Hematopoietic multipotent progenitor cell treated with erythropoietin and hydrocortisone succinate and interleukin-3 and kit ligand, for 17 days (in vitro differentiated cells): Measurements from ENCODE around the gene RPS8.
A peak's percentile ranks its signal among the peaks of the same experiment; 100 is the strongest.
"Not testable (repeated sequence)": the region's sequence is repeated elsewhere in the genome, so short reads cannot be mapped to it uniquely, and the experiment has no call there.

Experiments
- DNase-seq: peaks from one replicate; pipeline ENCODE4 v3.0.0-alpha.2; 2015; ENCODE audit warnings: low spot score

The RPS8 gene

DNA sequence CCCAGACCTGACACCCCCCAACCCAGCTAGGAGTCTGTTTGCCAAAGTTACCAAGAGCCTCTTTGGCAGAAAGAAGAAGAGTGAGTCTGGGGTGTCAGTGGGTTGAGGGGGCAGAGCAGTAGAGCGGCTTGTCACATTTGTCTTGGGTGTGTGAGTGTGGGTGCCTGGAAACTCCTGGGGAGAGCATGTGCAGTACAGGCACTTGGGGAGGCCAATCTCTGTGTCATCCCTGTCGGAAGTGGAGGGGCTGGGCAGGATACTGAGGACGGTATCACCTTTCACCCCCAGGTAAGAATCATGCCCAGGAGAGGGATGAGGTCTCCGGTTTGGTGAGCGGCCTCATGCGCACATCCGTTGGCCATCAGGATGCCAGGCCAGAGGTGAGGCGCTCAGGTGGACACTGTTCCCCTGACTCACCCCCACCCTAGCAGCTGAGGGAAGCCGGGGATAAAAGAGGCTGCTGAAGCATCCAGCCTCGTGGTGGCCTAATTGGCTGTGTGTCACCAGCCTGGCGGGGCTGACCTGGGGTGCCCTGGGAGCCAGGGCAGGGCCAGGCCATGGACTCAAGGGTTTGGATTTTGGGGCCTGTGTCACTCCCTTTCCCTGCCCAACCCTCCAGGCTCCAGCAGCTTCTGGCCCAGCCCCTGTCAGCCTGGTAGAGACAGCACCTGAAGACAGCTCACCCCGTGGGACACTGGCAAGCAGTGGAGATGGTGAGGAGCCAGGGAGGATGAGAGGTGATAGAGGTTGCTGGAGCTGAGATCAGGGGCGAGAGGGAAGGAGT lies 28.2 kb downstream of the RPS8 start:
- DNase-seq: no peak

- DNase-seq: no peak
These were observed 30.1 kb downstream of the RPS8 start for GRCh38 chr1:44805311-44806024.

DNA sequence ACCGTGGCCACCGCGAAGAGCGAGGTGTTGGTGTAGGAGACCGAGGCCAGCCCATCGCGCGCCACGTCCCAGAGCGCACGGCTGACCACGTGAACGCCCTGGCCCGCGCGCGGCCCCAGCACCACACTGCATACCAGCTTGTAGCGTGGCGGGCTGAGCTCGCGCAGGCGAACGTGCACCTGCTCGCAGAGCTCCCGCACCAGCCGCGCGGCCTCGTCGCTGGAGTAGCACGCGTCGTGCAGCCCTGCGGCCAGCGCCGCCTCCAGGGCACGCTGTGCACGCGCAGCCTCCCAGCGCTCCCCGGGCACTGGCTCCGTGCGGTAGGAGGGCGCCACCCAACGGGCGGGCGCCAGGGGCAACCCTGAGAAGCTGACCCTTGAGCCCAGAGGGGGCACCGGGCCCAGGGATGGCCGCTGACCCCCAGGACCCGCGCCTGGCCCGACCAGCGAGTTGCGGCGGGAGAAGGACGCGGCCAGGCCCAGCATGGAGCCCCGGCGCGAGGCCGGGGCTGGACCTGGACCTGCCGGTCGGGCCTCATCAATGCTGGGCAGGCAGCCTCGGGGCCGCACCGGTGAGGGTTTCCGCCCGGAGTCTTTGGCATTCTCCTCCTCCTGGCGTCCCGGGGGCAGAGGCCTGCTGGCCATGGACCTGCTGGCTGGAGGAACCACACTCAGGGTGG lies 30.8 kb downstream of the RPS8 start:
- DNase-seq: no peak

GRCh38 chr1:44806704-44807363 lies 31.5 kb downstream of the RPS8 start, which contains the start of gene DYNLT4:
DYNLT4 (minus strand) TSS chr1:44807351; CDS start chr1:44806668, 683 bp downstream.
- no peak for DNase-seq

GRCh38 chr1:44807364-44808062 lies 32.2 kb downstream of the RPS8 start:
- peak; percentile 90 for DNase-seq

- peak; percentile 86 for DNase-seq
These were observed 33.0 kb downstream of the RPS8 start, which contains the start of gene BTBD19 for GRCh38 chr1:44808063-44808937. BTBD19 (plus strand) TSS chr1:44808523; CDS start chr1:44808821, 298 bp downstream.

DNA sequence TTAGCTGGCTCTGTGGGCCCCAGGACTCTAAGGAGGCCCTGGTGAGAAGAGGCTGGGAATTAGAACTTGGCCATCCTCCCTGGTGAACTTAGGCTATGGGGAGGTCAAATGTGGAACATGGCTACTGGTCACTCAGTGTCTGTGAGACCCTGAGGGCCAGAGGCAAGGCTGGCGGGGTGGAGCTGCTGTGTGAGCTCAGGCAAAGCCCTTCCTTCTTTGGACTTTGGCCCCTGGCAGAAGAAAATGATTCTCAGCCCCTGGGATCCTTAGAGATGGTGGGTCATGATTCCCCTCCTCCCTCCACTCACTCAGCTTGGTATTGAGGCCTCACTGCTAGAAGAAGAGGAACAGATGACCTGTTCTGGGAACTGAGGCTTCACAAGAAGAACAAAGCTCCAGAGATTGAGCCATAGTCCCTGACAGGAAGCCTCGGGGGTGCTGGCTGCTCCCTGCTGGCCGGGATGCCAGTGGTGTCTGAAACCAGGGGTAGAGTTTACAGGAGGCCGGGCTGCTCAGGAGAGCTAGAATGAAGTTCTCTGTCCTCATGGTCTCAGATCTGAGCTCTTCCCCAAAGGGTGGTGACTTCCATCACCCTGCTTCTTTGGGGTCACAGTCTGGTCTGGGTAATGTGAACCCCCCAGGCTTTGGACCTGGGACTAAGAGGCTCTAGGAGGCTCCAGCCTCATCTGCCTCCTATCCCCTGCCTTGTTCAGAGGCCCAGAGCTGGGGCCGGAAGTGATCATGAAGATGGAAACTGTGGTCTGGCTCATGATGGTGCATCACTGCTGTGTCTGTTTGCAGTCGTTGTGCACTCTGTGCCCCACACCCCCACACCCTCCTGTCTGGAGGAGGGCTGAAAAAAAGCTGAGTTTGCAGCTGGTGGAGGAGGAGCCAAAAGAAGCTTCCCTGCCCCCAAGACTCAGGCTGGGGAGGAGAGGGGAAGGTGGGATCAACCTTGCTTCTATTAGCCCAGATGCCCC lies 33.9 kb downstream of the RPS8 start:
- peak; percentile 41 for DNase-seq

DNA sequence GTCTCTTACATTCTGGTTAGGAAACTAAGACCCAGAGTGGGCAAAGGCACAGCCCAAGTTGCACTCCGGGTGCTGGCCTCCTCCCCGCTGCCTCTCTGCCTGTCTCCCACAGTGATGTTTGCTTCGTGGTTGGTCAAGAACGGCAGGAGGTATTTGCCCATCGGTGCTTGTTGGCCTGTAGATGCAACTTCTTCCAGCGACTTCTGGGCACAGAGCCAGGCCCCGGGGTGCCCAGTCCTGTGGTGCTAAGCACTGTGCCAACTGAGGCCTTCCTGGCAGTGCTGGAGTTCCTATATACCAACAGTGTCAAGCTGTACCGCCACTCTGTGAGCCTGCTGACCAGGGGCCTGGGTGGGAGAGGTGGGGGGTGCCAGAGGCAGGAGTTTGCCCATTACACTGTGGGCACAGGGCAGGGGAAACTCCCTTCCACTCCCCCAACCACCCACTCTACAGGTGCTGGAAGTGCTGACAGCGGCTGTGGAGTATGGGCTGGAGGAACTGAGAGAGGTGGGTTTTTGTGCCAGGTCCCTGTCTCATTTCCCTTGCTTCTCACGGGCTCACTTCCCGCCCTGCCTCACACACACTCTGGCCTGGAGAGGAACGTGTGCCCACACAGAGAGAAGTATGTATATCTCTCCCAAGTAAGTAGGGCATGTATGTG lies 34.9 kb downstream of the RPS8 start:
- DNase-seq: peak; percentile 66

DNA sequence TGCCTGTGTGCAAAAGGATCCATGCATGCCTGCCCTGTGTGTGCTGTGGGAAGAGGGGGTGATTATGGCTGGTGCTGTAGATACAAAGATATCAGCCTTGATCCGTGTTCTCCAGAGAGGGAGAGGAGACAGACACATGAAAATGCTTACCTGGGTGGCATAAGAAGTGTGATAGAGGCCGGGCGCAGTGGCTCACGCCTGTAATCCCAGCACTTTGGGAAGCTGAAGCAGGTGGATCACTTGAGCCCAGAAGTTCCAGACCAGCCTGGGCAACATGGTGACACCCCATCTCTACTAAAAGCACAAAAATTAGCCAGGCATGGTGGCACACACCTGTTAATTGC lies 35.4 kb downstream of the RPS8 start:
- DNase-seq: not testable (repeated sequence)

DNA sequence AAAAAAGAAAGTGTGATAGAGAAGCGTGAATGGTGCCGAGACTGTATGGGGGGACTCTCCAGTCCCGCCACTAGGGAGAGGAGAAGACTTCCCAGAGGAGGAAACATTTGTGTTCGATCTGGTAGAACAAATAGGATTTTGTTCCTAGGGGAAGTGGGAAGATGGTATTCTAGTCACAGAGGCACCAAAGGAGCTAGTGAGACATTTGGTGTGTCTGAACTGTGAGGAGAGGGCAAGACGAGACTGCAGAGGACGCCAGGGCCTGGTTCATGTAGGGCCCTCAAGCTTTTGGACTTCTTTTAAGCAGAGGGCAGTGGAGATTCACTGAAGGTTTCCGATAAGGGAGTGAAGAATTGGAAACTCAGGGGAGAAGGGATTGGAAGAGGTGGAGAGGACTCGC lies 35.9 kb downstream of the RPS8 start:
- DNase-seq: no peak

GRCh38 chr1:44812822-44813543 lies 37.6 kb downstream of the RPS8 start:
- no peak for DNase-seq

DNA sequence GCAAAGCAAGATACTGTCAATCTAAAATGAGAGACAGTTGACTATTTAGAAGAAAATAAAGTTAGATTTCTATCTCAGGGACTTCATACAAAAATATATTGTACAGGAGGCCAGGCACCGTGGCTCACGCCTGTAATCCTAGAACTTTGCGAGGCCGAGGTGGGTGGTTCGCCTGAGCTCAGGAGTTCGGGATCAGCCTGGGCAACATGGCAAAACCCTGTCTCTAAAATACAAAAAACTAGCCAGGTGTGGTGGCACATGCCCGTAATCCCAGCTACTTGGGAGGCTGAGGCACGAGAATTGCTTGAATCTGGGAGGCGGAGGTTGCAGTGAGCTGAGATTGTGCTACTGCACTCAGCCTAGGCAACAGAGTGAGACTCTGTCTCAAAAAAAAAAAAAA lies 40.6 kb downstream of the RPS8 start:
- DNase-seq: not testable (repeated sequence)

- DNase-seq: no peak
These were observed 42.0 kb downstream of the RPS8 start for GRCh38 chr1:44817307-44817706.

GRCh38 chr1:44817771-44818495 lies 42.6 kb downstream of the RPS8 start:
- no peak for DNase-seq

DNA sequence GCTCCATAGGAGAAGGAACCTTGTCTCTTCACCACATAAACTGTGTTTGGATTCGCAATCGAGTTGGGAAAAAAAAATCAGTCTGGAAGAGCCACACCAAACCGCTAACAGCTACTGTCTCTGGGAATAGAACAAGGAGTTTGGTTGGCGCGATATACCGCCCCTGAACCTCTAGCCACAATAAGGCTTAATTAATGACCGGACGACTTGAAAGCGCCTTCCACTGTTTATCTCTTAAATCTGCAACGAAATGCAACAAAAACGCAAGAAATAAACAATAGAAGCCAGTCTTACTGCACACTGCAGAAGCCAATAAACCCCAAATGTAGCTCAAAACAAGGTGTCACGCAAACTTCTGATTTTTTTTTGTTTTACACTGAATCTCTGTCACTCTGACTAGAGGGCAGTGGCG lies 43.9 kb downstream of the RPS8 start:
- DNase-seq: no peak

DNA sequence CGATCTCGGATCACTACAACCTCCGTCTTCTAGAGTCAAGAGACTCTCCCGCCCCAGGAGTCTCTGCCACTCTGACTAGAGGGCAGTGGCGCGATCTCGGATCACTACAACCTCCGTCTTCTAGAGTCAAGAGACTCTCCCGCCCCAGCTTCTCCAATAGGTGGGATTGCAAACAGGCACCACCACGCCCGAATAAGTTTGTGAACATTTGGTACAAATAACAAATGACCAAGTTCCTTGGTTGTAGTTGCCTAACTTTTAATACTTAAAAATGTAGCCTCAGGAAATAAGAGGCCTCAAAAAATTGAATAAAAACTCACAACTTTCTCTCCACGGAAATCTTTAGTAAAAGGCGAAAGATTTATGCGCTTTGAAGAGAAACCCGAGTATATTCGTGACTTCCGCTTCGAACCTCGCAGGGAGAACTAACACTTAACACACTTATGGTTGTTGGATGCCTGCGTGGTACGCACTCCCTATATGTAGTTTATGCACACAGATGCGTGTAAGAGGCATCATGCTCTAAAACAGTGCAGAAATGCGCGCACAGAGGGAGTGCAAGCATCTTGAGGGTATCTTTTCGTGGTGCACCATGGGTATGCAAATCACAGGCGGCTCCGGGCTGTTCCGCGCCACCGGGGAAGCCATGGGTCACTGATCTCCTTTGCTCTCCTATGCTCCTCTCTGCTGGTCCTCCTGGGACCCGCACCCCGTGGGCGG lies 44.4 kb downstream of the RPS8 start:
- DNase-seq: peak; percentile 78
